SH-SY5Y (cell line): Measurements from ENCODE around the gene SBNO2.

Source experiments
- GATA2 ChIP-seq: IDR thresholded peaks from 2 replicates; pipeline ENCODE4 v1.6.1; 2011; ENCODE audit warnings: mild to moderate bottlenecking, low read depth, low read length
- GATA3 ChIP-seq: IDR thresholded peaks from 2 replicates; pipeline ENCODE4 v1.6.1; 2011; ENCODE audit warnings: low read depth, mild to moderate bottlenecking, low read length, moderate library complexity

- TF ChIP-seq GATA3 (no peak), GATA2 (no peak)
These were observed 80.7 kb downstream of the SBNO2 start for GRCh38 chr19:1093330-1093729.
